Erythroblast (primary cell): ENCODE results near the gene NCOA7.
A peak's percentile ranks its signal among the peaks of the same experiment; 100 is the strongest.
"Not testable (repeated sequence)": the region's sequence is repeated elsewhere in the genome, so short reads cannot be mapped to it uniquely, and the experiment has no call there.

Experiments
- DNase-seq, 2 experiments: peaks; one replicate each; lab custom pipeline; 2025; lab: John Stamatoyannopoulos, UW
- GATA1 ChIP-seq: IDR thresholded peaks from 2 replicates; pipeline ENCODE4 v1.6.1; 2011; ENCODE audit warnings: low read depth, mild to moderate bottlenecking, control low read depth, low read length, moderate library complexity
- POLR2A ChIP-seq: IDR thresholded peaks from 2 replicates; pipeline ENCODE4 v1.6.1; 2011; ENCODE audit warnings: mild to moderate bottlenecking, low read length

Gene NCOA7

DNA sequence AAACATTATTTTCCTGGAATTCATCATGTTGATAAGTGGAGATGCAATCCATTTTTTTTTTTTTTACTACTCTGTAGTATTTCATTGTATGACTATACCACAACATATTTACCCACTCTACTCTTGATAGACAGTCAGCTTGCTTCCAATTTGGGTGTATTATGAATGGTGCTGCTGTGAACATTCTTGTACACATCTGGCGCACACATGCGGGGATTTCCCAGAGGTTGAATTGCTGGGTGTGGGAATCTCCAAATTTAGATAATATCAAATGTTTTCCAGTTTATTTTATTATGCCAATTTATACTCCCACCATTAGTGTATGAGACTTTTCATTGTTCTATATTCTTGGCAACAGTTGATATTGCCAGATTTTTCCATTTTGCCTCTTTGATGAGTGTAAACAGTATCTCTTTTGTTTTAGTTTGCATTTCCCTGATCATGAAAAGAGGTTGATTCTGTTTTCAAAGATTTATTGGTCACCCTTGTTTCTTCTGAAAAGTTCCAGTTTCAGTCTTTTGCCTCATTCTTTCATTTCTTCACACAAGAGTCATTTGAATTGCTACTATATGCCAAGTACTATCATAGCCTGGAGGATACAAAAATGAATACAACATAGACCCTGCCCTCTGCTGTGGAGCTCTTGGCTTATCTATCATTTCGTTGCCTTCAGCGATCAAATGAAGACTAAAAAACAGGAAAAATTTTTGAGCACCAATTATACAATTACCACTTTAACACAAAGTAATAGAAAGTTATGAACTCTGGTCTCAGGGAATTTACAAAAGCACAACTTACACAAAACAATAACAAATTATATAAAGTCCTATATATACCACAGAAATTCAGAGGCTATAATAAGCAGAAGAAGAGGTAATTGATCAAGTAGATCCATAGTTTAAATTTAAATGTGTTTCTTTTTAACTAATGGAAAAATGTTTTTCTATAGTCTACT is 17.1 kb upstream of the NCOA7 start:
- DNase-seq, result no peak
- TF ChIP-seq POLR2A (no peak), GATA1 (no peak)

DNA sequence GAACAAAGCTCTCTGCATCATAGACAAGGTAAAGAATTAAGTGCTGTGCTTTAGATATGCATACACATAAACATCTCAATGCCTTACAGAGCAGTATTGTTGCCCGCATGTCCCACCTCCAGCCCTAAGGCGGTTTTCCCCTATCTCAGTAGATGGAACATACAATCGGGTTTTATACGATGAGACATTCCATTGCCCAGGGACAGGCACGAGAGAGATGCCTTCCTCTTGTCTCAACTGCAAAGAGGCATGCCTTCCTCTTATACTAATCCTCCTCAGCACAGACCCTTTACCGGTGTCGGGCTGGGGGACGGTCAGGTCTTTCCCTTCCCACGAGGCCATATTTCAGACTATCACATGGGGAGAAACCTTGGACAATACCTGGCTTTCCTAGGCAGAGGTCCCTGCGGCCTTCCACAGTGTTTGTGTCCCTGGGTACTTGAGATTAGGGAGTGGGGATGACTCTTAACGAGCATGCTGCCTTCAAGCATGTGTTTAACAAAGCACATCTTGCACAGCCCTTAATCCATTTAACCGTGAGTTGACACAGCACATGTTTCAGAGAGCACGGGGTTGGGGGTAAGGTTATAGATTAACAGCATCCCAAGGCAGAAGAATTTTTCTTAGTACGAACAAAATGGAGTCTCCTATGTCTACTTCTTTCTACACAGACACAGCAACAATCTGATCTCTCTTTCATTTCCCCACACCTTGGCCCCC is 14.5 kb upstream of the NCOA7 start:
- not testable (repeated sequence) for DNase-seq

DNA sequence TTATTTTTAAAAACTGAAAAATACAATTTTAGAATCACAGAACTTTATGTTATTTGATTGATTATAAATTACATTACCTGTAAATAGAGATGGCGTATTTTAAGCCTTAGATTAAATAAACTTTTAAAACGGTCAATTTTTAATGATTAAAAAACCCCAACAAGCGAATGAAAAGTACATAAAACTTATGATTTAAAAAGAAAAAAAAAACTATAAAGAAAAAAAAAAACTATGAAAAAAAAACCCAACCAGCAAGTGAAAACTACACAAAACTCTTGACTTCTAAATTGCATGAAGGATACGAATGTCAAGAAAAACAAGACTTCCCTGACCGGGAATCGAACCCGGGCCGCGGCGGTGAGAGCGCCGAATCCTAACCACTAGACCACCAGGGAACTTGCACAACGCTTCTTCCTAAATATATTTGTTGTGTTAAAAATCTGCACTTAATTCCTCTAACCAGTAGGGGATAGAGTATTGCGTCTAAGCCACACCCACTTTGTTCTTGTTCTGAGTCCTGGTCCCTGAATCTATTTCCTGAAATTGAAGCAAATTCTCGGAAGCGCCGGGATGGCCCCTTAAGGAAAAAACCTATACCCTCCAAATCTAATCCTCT is 10.7 kb upstream of the NCOA7 start:
- TF ChIP-seq POLR2A (no peak), GATA1 (no peak)
- DNase-seq, result peak; percentile 93 to 96

DNA sequence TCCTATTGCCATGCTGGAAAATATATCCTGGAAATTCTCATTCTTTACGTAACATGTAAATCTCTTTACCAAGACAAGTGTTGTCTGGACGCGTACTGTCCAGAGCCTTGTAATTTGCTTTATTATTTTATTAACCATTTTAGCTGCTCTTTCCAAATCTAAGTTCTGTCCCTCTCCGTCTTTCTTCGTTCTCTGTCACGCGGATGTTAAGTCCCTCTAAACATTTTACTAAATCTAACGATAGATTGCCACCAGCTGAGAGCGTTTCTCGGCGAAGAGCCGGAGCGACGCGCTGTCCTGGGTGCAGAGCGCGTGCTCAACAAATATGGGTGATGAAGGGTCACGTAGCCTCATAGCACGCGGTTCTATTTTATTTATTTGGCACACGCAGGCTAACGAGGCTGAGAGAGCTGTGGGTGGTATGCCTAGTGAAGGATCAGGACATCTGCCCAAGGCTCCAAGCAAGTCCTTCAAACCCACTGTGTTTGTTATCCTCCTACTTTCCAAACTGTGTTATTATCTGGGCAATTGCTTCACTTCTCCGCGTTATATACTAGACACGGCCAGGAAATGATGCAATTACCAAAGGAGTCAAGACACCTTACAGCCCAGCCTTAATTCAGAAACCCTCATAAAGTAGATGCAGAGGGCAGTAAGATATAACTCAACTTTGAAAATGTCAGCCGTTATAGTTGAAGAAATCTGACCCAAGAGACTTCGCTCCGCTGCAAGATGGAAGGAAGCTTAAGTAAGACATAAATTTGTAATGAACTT is 10.0 kb upstream of the NCOA7 start:
- DNase-seq, result peak; percentile 90 to 93
- no peak for TF ChIP-seq GATA1
- TF ChIP-seq POLR2A, result peak; percentile 97

DNA sequence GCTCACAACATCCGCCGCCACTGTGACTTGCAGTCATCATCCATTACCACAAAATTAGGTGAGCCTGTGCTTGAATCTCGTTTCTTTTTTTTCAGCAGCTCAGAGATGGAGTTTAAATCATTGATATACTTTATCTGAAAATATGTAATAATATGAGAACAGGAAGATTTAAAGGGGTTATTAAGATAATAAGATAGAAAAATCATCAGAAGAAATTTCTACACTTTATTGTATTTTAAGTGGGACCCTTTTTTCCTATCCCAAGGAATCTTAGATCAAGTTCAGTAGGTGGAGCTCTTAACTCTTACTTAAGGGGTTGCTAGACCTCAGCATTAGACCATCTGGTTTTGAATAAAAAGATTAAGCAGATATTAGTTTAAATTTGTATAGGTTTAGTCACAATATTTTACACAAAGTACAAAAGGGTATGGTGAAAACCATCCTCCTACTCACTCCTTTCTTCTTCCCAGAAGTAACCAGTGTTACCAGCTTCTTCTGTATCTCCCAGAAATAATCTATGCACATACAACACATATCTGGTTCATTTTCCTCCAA is 9.4 kb upstream of the NCOA7 start:
- no peak for TF ChIP-seq POLR2A
- no peak for TF ChIP-seq GATA1
- DNase-seq, result peak; percentile 65 to 80

DNA sequence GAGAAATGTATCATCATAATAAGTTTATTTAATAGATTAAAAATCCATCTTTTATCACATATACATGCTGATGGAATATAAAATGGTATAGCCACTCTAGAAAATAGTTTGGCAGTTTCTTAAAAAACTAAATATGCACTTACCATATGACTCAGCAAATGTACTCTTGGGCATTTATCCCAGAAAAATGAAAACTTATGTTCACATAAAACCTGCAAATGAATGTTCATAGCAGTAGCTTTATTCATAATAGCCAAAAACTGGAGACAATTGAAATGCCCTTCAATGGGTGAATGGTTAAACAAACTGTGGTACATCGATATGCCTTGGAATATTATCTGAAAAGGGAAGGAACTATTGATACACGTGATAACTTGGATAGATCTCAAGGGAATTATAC is 6.4 kb upstream of the NCOA7 start:
- DNase-seq, result peak in 1 of 2 experiments; percentile 30
- TF ChIP-seq POLR2A, result no peak
- no peak for TF ChIP-seq GATA1

DNA sequence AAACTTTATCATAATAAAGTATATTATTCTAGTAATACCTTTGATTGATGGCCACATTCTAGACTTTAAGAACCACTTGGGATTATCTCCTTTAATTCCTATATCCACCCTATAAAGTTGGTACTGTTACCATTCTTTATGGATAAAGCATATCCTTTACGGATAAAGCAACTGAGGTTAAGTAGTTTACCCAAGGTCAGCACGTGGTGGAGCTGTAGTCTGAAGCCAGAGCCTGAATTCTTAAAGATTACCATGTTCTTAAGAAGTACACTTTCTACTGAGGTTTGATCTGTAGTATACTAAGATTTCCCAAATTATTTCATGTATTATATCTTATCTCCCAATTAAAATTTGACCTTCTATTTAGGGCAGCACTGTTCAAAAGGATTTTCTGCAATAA is 3.0 kb upstream of the NCOA7 start:
- peak; percentile 30 to 41 for DNase-seq
- TF ChIP-seq GATA1, result no peak
- no peak for TF ChIP-seq POLR2A

DNA sequence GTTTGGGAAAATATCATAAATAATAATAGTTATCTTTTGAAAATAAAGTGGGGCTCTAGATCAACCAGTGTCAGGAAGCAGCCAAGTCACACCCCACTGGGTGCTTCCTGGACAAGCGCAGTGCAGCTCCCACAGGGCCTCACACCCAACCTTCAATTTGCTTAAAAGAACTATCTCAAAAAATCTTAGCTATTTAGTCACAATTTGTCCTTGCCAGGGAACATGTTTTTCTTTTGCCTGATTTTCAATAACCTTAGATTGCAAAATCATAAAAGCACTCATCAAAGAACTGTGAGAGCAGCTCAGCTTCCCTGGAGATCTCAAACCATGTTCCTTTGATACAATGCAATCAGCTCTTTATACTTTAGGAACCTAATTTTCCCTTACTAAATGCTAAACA is 1.6 kb upstream of the NCOA7 start:
- DNase-seq, result peak; percentile 62 to 77
- TF ChIP-seq POLR2A (no peak), GATA1 (no peak)

DNA sequence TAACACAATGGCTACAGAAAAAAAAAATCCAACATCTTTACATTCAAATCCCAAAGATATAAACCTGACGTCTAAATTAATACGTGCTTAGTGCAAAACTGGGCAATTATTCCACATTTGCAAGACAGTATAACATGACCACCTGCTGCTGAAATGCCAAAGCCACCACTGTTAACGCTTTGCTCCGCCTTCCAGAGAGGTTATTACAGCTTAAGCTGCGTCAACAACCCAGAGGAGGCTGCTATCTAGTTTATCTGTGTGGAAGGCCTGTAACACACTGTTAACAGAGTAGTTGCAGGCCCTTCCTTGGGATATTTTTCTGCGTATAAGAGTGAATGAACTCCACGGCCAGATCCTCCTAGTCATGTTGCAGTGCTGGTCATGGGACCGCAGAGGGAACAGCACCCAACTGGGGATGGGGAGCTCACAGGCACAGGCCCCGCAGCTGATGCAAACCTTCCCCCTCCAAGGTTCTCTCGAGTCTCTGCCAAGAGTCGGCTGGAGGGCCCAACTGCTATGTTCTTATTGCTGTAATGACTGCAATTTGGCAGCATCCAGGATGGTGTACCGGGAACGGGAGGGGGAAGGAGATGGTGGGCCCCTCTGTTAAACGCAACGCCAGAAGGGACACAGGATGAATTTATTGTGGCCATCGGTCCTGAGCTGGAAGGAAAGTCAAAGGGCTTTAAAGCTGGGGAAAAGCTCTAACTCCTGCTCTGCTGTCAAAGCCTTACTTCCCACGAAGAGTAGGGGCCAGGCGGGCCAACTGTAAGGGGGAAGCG is 993 bp upstream of the NCOA7 start:
- TF ChIP-seq POLR2A (peak; percentile 88), GATA1 (peak; percentile 46)
- DNase-seq, result peak; percentile 95 to 98

DNA sequence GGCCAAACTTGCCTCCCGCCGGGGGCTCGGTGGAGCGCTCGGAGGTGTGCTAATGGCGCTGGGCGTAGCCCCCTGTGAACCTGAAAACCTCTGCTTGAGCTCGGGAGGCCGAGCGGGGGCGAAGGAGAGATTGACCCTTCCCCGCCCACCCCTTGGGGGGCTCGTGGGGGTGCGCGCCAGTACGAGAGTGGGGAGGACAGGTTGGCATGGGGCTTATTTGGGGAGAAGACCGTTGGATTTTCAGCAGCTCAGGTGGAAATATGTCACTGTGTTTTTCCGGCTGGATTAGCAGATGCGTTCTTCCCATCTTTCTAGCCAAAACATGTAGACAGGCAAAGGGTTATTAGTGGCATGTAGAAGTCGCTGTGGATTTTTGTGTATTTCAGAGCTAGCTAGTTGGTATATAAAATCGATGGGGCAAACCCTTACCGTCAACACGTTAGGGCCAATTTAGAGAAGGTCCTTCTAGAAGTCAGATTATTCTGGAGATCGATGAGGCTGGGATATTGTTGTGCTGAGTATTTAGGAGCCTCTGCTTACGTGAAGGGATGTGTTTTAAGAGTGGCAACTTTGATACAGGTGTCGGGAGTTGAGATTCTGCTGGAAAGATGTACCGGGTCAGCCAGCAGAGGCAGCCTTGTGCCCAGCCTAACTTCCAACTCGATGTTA is 525 bp downstream of the NCOA7 start:
- DNase-seq, result peak; percentile 67 to 75
- no peak for TF ChIP-seq GATA1

DNA sequence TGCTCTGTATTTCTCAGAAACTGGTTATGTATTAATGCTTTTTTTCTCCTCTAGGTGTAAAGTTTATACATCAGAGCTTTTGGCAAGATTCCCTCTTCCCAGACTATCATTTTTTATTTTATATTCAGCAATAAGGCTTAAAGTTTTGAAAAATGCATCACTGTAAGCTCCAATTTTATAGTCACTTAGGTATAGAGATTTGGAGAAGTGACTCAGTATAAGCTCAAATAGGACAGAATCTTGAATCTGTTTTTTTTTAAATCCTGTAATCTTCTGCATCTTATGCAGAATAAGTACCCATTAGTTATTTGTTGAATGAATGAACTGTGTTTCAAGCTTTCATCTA is 1.0 kb downstream of the NCOA7 start:
- TF ChIP-seq POLR2A (no peak), GATA1 (no peak)
- no peak for DNase-seq

DNA sequence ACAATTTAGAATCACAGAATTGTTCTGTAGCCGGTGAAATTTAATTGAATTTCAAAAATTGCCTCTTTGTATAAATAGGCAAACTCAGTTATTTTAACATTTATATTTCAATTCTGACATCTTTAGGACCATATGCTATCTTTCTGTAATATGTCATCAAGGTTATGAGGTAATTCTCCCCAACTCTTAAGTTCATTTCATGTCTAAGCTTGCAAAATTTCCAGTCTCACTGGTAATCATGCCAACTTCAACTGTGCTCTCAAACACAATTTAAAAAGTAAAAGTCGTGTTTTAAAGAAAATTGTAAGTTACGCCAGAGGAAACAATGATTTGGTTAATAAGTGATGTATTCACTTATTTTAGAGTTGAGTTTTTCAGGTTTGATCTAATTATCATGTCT is 1.4 kb downstream of the NCOA7 start:
- DNase-seq, result peak in 1 of 2 experiments; percentile 18
- no peak for TF ChIP-seq POLR2A
- TF ChIP-seq GATA1, result no peak
